HG02970 (cell line): Measurements from ENCODE around the gene ZBTB47.

Experiments used
- ATAC-seq: cut with Tn5 transposase; IDR thresholded peaks from one replicate; pipeline ENCODE4 v1.9.1; 2021; ENCODE audit warnings: mild to moderate bottlenecking, moderate library complexity, moderate number of reproducible peaks; ENCODE audit not compliant: unreplicated experiment, low FRiP score

Gene ZBTB47

GRCh38 chr3:42663581-42664437 lies 10.3 kb downstream of the ZBTB47 start:
- no peak for ATAC-seq

GRCh38 chr3:42664438-42664803 lies 10.9 kb downstream of the ZBTB47 start:
- no peak for ATAC-seq

- ATAC-seq = no peak
These were observed 11.8 kb downstream of the ZBTB47 start for GRCh38 chr3:42665050-42665878.

GRCh38 chr3:42666022-42666421 lies 12.5 kb downstream of the ZBTB47 start:
- ATAC-seq = no peak

- no peak for ATAC-seq
These were observed 13.1 kb downstream of the ZBTB47 start for GRCh38 chr3:42666577-42666998.

- no peak for ATAC-seq
These were observed 13.6 kb downstream of the ZBTB47 start for GRCh38 chr3:42667096-42667522.

GRCh38 chr3:42667523-42668412 lies 14.3 kb downstream of the ZBTB47 start:
- no peak for ATAC-seq

- no peak for ATAC-seq
These were observed 14.9 kb downstream of the ZBTB47 start for GRCh38 chr3:42668413-42668760.

- no peak for ATAC-seq
These were observed 15.3 kb downstream of the ZBTB47 start for GRCh38 chr3:42668793-42669217.

- ATAC-seq = no peak
These were observed 16.6 kb downstream of the ZBTB47 start for GRCh38 chr3:42670051-42670576.

- ATAC-seq = no peak
These were observed 17.2 kb downstream of the ZBTB47 start for GRCh38 chr3:42670670-42671069.

GRCh38 chr3:42672515-42672914 lies 19.0 kb downstream of the ZBTB47 start:
- no peak for ATAC-seq

GRCh38 chr3:42673082-42673481 lies 19.6 kb downstream of the ZBTB47 start:
- no peak for ATAC-seq

- no peak for ATAC-seq
These were observed 20.6 kb downstream of the ZBTB47 start for GRCh38 chr3:42674146-42674545.

GRCh38 chr3:42675909-42676308 lies 22.4 kb downstream of the ZBTB47 start:
- ATAC-seq = no peak

- ATAC-seq = no peak
These were observed 24.9 kb downstream of the ZBTB47 start for GRCh38 chr3:42678447-42678846.

GRCh38 chr3:42680271-42680670 lies 26.8 kb downstream of the ZBTB47 start:
- no peak for ATAC-seq

GRCh38 chr3:42680806-42681205 lies 27.3 kb downstream of the ZBTB47 start:
- no peak for ATAC-seq

GRCh38 chr3:42681361-42682038 lies 28.0 kb downstream of the ZBTB47 start:
- no peak for ATAC-seq
